HepG2 (cell line): Measurements from ENCODE around the gene LSM12. TPM values are rescaled to one million over a fixed set of nuclear protein-coding genes. Genes with fewer than 3 reads are reported as not detected.
A peak's percentile ranks its signal among the peaks of the same experiment; 100 is the strongest.

ENCODE experiments used
- ISL2 ChIP-seq: sonication (generic); formaldehyde crosslinking; IDR thresholded peaks from 2 replicates; pipeline ENCODE4 v1.5.0; 2020; ENCODE audit warnings: missing genetic modification reagents
- NRL ChIP-seq: sonication (generic); formaldehyde crosslinking; IDR thresholded peaks from 2 replicates; pipeline ENCODE4 v1.5.0; 2020; ENCODE audit warnings: missing genetic modification reagents, mild to moderate bottlenecking, moderate library complexity, borderline replicate concordance
- SAP130 ChIP-seq: IDR thresholded peaks from 2 replicates; pipeline ENCODE4 v1.6.1; 2016; ENCODE audit warnings: low read depth
- SIN3A ChIP-seq: IDR thresholded peaks from 2 replicates; pipeline ENCODE4 v1.6.1; 2011; ENCODE audit warnings: low read depth, mild to moderate bottlenecking, control low read depth, low read length, borderline replicate concordance
- SMARCE1 ChIP-seq: fragments of 450-650 bp; IDR thresholded peaks from 2 replicates; pipeline ENCODE4 v1.6.1; 2017; ENCODE audit warnings: borderline replicate concordance
- TARDBP ChIP-seq: sonication (generic); formaldehyde crosslinking; IDR thresholded peaks from 2 replicates; pipeline ENCODE4 v1.8.0; 2022; ENCODE audit warnings: mild to moderate bottlenecking, missing genetic modification reagents
- TBX3 ChIP-seq: fragments of 450-650 bp; IDR thresholded peaks from 2 replicates; pipeline ENCODE4 v1.6.1; 2017; ENCODE audit warnings: antibody characterized with exemption, mild to moderate bottlenecking, inconsistent platforms, borderline replicate concordance
- ZNF12 ChIP-seq: sonication (generic); formaldehyde crosslinking; IDR thresholded peaks from 2 replicates; pipeline ENCODE4 v1.5.0; 2020; ENCODE audit warnings: missing genetic modification reagents
- ZNF350 ChIP-seq: sonication (generic); formaldehyde crosslinking; IDR thresholded peaks from 2 replicates; pipeline ENCODE4 v1.4.0; 2020; ENCODE audit warnings: mild to moderate bottlenecking, low read depth, missing genetic modification reagents, borderline replicate concordance
- ZNF431 ChIP-seq: sonication (generic); formaldehyde crosslinking; IDR thresholded peaks from 2 replicates; pipeline ENCODE4 v1.9.0; 2022; ENCODE audit warnings: missing genetic modification reagents, low read depth, mild to moderate bottlenecking, borderline replicate concordance
- ZNF432 ChIP-seq: sonication (generic); formaldehyde crosslinking; IDR thresholded peaks from 2 replicates; pipeline ENCODE4 v1.5.0; 2020; ENCODE audit warnings: missing genetic modification reagents, mild to moderate bottlenecking, borderline replicate concordance
- ZNF552 ChIP-seq: sonication (generic); formaldehyde crosslinking; IDR thresholded peaks from 2 replicates; pipeline ENCODE4 v1.9.0; 2022; ENCODE audit warnings: missing genetic modification reagents, mild to moderate bottlenecking, borderline replicate concordance
- ZNF878 ChIP-seq: sonication (generic); formaldehyde crosslinking; IDR thresholded peaks from 2 replicates; pipeline ENCODE4 v1.8.1; 2023; ENCODE audit warnings: mild to moderate bottlenecking, missing genetic modification reagents, moderate library complexity
- polyA plus RNA-seq, 8 experiments: library from polyadenylated mRNA; depleted of rRNA in 3 of 8; stranded (reverse) in 7 of 8; unstranded in 1 of 8; fragments of >200 nt; fragmentation: Illumina TruSeq in 4 of 8; extraction: Trizol in 4 of 8; gene quantifications; 2 replicates each; pipeline versions ENCODE4 v1.2.1 to v1.2.3, GENCODE V29; 2011 to 2016; ENCODE audit warnings: low read depth in 4 of 8, missing spikeins in 1 of 8, mixed read lengths in 1 of 8; ENCODE audit not compliant: insufficient read depth in 1 of 8
- total RNA-seq, 5 experiments: library from RNA; depleted of rRNA; stranded (reverse); fragments of >200 nt; fragmentation: Illumina TruSeq; extraction: Trizol; gene quantifications; 2 replicates each; pipeline ENCODE4 v1.2.3, GENCODE V29; 2016; ENCODE audit warnings: low read depth in 1 of 5
- TF ChIP-seq, protein P1 (sequence below): sonication (generic); formaldehyde crosslinking; IDR thresholded peaks from 2 replicates; pipeline ENCODE4 v1.4.0; 2020; ENCODE audit warnings: missing genetic modification reagents, borderline replicate concordance
- TF ChIP-seq, protein P2 (sequence below): IDR thresholded peaks from 2 replicates; pipeline ENCODE4 v1.6.1; 2016; ENCODE audit warnings: low read depth, borderline replicate concordance
- TF ChIP-seq, protein P3 (sequence below): IDR thresholded peaks from 2 replicates; pipeline ENCODE4 v1.6.1; 2016; ENCODE audit warnings: missing genetic modification reagents, missing compliant biosample characterization
- TF ChIP-seq, protein P4 (sequence below): sonication (generic); formaldehyde crosslinking; IDR thresholded peaks from 2 replicates; pipeline ENCODE4 v1.4.0; 2020; ENCODE audit warnings: mild to moderate bottlenecking, missing genetic modification reagents

Gene LSM12
- total and polyA plus RNA-seq, 2 of the 13 experiments (the other 11 are each of a cell fraction or from before 2014, with no cell fraction given): 52.8 to 55.7 TPM

DNA sequence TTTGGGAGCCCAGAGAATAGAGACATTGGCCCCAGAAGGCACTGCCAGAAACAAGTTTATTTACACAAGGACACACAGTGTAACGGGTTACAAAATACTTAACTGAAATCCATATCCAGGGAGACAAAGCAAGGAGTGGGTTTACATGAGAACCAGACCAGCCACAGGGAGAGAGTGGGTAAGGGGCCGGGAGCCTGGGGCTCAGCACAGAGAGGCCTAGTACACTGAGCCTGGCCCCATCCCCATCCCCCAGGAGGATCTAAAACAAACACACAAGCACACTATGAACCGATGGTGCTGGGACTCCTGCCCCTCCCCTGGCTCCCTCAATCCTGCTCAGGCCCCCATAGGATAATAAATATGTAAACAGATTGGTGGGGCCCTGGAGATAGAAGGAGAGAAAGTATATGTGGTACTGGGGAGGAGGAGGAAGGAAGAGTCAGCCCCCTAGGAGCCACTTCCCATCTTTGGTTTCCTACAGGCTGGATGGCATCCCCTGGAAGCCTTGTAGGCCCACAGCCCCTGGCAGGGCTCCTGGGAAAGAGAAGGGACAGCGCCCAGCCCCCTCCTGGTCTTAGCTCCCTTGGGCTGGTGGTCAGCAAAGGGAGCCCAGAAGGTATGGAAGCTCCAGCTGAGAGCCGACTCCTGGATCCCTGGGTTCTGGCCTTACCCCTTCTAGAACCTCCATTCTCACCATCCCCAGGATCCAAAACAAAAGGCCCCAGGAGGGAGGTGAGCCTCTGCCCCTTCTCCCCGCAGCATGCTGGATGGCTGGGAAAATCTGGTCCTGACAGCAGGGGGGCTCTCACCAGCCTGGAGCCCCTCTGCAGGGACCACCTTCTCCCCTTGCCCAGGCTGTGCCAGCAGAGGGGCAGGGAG is 10.5 kb upstream of the LSM12 start (continued):
- no peak; the same call in 1 of the 2 replicates for TF ChIP-seq ZNF878
- TF ChIP-seq, protein P1, sequence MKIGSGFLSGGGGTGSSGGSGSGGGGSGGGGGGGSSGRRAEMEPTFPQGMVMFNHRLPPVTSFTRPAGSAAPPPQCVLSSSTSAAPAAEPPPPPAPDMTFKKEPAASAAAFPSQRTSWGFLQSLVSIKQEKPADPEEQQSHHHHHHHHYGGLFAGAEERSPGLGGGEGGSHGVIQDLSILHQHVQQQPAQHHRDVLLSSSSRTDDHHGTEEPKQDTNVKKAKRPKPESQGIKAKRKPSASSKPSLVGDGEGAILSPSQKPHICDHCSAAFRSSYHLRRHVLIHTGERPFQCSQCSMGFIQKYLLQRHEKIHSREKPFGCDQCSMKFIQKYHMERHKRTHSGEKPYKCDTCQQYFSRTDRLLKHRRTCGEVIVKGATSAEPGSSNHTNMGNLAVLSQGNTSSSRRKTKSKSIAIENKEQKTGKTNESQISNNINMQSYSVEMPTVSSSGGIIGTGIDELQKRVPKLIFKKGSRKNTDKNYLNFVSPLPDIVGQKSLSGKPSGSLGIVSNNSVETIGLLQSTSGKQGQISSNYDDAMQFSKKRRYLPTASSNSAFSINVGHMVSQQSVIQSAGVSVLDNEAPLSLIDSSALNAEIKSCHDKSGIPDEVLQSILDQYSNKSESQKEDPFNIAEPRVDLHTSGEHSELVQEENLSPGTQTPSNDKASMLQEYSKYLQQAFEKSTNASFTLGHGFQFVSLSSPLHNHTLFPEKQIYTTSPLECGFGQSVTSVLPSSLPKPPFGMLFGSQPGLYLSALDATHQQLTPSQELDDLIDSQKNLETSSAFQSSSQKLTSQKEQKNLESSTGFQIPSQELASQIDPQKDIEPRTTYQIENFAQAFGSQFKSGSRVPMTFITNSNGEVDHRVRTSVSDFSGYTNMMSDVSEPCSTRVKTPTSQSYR (CRISPR knock-in tag): no peak
- TF ChIP-seq, protein P2, sequence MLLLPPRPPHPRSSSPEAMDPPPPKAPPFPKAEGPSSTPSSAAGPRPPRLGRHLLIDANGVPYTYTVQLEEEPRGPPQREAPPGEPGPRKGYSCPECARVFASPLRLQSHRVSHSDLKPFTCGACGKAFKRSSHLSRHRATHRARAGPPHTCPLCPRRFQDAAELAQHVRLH (CRISPR knock-in tag): no peak; the same call in 1 of the 2 replicates
- TF ChIP-seq, protein P3, sequence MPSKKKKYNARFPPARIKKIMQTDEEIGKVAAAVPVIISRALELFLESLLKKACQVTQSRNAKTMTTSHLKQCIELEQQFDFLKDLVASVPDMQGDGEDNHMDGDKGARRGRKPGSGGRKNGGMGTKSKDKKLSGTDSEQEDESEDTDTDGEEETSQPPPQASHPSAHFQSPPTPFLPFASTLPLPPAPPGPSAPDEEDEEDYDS (CRISPR knock-in tag): no peak
- no peak for TF ChIP-seq ZNF431
- no peak for TF ChIP-seq ZNF350 (CRISPR knock-in tag)
- TF ChIP-seq, protein P4, sequence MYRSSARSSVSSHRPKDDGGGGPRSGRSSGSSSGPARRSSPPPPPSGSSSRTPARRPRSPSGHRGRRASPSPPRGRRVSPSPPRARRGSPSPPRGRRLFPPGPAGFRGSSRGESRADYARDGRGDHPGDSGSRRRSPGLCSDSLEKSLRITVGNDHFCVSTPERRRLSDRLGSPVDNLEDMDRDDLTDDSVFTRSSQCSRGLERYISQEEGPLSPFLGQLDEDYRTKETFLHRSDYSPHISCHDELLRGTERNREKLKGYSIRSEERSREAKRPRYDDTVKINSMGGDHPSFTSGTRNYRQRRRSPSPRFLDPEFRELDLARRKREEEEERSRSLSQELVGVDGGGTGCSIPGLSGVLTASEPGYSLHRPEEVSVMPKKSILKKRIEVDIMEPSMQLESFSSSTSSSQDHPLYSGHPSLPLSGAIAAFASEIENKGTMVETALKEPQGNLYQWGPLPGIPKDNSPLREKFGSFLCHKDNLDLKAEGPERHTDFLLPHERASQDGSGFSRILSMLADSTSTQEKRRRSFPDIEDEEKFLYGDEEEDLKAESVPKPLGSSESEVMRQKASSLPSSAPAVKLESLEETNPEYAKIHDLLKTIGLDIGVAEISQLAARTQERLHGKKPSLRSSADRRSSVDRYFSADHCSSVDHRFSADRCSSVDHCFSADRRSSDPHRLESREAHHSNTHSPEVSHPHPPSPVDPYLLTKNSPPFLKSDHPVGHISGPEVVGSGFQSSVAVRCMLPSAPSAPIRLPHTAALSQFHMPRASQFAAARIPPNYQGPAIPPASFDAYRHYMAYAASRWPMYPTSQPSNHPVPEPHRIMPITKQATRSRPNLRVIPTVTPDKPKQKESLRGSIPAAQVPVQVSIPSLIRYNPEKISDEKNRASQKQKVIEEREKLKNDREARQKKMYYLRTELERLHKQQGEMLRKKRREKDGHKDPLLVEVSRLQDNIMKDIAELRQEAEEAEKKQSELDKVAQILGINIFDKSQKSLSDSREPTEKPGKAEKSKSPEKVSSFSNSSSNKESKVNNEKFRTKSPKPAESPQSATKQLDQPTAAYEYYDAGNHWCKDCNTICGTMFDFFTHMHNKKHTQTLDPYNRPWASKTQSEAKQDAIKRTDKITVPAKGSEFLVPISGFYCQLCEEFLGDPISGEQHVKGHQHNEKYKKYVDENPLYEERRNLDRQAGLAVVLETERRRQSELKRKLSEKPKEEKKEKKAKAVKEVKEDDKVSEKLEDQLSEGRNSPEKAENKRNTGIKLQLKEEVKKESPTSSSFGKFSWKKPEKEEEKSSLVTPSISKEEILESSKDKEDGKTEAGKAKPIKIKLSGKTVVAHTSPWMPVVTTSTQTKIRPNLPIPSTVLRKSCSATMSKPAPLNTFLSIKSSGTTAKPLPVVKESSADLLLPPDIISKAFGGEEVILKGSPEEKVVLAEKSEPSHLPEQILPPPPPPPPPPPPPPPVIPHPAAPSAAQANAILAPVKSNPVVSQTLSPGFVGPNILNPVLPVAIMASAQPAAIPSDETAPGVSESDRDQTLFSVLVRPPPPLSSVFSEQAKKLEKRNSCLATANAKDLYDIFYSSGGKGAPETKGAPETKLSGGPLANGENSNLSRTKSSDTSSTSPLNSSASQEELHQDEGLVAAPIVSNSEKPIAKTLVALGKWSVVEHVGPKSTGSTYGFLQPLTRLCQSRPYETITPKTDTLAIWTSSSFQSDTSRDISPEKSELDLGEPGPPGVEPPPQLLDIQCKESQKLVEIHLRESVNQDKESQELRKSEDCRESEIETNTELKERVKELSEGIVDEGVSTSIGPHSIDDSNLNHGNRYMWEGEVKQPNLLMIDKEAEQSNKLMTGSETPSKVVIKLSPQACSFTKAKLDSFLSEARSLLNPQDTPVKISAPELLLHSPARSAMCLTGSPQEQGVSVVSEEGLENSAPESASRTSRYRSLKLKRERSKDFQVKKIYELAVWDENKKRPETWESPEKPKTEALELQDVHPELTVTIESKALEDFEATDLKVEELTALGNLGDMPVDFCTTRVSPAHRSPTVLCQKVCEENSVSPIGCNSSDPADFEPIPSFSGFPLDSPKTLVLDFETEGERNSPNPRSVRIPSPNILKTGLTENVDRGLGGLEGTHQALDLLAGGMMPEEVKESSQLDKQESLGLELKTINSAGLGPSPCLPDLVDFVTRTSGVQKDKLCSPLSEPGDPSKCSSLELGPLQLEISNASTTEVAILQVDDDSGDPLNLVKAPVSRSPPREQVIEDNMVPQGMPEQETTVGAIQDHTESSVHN (CRISPR knock-in tag): no peak
- TF ChIP-seq NRL (CRISPR knock-in tag): no peak
- no peak for TF ChIP-seq ZNF432
- no peak for TF ChIP-seq SIN3A
- TF ChIP-seq SAP130 (CRISPR knock-in tag): peak; percentile 40; the same call in 1 of the 2 replicates
- TF ChIP-seq SMARCE1: no peak
- TF ChIP-seq ZNF552 (CRISPR knock-in tag): no peak
- no peak for TF ChIP-seq TBX3
- no peak for TF ChIP-seq TARDBP (CRISPR knock-in tag)
- TF ChIP-seq ISL2: 0 out of 2 replicates have a peak, but pooled peaks have one; percentile 32
- TF ChIP-seq ZNF12 (CRISPR knock-in tag): no peak
